ENCODE results near the gene EHBP1L1.
A peak's percentile ranks its signal among the peaks of the same experiment; 100 is the strongest.

DNA sequence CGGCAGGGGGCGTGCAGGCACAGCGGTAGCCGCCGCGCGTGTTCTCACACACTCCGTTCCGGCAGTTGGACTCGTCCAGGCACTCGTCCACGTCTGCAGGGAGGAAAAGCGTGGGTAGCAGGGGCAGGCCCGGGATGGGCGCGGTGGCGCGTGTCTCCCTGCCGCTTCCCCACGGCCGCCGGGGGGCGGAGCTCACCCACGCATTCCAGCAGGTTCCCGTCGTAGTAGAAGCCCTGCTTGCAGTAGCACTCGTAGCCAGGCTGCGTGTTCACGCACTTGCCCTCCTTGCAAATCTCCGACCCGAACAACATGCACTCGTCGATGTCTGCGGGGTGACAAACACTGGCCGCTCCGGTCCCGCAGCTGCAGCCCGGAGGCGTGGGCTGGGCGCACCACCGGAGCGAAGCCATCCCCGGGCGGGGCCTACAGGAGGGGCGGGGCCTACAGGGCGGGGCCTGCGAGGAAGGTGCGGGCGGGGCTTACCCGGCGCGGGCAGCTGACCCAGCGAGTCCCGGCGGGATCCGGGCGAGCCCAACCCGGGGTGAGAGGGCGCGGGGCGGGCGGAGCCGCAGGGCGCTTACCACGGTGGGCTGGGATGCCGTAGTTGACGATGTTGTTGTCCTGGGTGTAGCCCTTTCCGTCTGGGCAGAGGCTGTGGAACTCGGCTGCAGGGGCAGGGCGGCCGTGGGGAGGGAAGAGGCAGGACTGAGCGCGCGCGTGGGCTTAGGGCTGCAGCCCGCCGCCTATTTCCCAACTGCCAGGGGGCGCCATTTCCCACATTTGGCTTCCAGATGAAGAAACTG, 35.4 kb upstream of the EHBP1L1 start:
- TF ChIP-seq EZH2 (IDR thresholded peaks at IDR 0.05; ENCODE audit: borderline replicate concordance, low read length) = no peak
- TF ChIP-seq, protein P1, sequence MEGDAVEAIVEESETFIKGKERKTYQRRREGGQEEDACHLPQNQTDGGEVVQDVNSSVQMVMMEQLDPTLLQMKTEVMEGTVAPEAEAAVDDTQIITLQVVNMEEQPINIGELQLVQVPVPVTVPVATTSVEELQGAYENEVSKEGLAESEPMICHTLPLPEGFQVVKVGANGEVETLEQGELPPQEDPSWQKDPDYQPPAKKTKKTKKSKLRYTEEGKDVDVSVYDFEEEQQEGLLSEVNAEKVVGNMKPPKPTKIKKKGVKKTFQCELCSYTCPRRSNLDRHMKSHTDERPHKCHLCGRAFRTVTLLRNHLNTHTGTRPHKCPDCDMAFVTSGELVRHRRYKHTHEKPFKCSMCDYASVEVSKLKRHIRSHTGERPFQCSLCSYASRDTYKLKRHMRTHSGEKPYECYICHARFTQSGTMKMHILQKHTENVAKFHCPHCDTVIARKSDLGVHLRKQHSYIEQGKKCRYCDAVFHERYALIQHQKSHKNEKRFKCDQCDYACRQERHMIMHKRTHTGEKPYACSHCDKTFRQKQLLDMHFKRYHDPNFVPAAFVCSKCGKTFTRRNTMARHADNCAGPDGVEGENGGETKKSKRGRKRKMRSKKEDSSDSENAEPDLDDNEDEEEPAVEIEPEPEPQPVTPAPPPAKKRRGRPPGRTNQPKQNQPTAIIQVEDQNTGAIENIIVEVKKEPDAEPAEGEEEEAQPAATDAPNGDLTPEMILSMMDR (conservative IDR thresholded peaks at IDR 0.05 in 1 of 2, IDR thresholded peaks at IDR 0.05 in 1 of 2; ENCODE audit: extremely low read depth in 1 of 2, insufficient read depth in 1 of 2, low read depth in 1 of 2, low read length in 2 of 2) = peak; percentile 43 to 95
